Posterior vena cava (tissue), 2 donors: ENCODE results near the gene CTIF. TPM values are rescaled to one million over a fixed set of nuclear protein-coding genes. Genes with fewer than 3 reads are reported as not detected.
A peak's percentile ranks its signal among the peaks of the same experiment; 100 is the strongest.

Experiments
- DNase-seq: peaks from one replicate; pipeline ENCODE4 v3.0.0-alpha.2; 2020; ENCODE audit warnings: low spot score
- intact Hi-C, 2 donors: fragments of 100-400 bp; cut with DNase I; formaldehyde crosslinking; loops; one replicate each; pipeline versions ENCODE4 v1.14.1 to v1.14.2; 2022 to 2023
- microRNA-seq, 2 donors: library from miRNA; unstranded; fragments of <30 nt; microRNA quantifications; one replicate each; pipeline ENCODE4 v1.2.0, GENCODE V29; 2020 to 2021; ENCODE audit warnings: borderline microRNAs expressed in 2 of 2
- total RNA-seq, 2 donors: library from RNA; stranded (reverse); fragmentation: NEBNext Ultra II Directional; extraction: Animal tissue kit (Norgen Biotek cat#: 25700); gene quantifications; one replicate each; pipeline ENCODE4 v1.2.1, GENCODE V29; 2021
- donor health status: DM: yes; HTN: yes; CAD: no.
- donor health status: DM: yes; HTN: yes; CAD: no.

The CTIF gene
- total RNA-seq, 2 donors from 2014 or later = 87.8 to 116 TPM

GRCh38 chr18:48902856-48903601 is 364.2 kb downstream of the CTIF start:
- peak; percentile 94 for DNase-seq
- intact Hi-C loops = no loop called here

DNA sequence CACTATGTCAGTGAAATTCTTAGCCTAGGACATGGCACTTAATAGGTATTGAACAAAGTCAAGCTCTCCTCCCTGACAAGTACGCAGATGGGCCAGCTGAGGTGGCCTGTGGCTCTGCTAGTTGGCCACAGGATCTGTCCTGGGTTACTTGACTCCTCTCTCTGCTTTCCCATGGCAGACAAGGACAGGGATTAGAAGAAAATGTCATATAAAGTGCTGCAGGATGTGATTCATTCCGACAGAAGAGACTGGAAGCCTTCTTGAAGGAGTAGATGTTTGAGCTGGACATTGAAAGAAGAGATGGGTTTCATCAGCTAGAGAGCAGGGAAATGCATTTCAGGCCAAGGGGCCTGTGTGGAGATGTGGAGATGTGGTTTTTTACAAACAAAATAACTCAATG is 365.3 kb downstream of the CTIF start:
- DNase-seq = no peak
- intact Hi-C loops = no loop called here

DNA sequence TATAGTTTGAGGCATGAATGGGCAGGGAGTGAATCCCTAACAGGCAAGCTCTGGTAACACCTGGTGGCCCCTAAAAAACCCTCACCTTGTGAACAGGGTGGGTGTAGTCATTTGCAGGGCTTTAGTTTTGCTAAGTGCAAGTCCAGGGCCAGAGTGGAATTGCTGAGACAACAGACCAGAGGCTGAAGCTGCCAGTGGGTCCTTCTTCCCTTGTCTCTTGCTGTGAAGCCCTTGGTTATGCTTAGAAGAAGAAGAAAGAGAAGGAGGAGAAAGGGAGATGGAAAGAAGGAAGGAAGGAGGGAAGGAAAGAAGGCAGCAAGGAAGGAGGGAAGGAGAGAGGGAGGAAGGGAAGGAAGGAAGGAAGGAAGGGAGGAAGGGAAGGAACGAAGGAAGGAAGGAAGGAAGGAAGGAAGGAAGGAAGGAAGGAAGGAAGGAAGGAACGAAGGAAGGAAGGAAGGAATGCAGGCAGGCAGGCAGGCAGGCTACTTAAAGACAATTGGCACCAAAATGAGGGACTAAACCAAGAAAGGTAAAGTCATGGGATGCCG is 366.1 kb downstream of the CTIF start:
- intact Hi-C loops = no loop called here
- DNase-seq = no peak

GRCh38 chr18:48905513-48905912 is 366.7 kb downstream of the CTIF start:
- DNase-seq = no peak
- intact Hi-C loops = no loop called here

- DNase-seq = peak; percentile 2
- intact Hi-C loops = no loop called here
Measured at GRCh38 chr18:48908916-48909315, 370.1 kb downstream of the CTIF start.

DNA sequence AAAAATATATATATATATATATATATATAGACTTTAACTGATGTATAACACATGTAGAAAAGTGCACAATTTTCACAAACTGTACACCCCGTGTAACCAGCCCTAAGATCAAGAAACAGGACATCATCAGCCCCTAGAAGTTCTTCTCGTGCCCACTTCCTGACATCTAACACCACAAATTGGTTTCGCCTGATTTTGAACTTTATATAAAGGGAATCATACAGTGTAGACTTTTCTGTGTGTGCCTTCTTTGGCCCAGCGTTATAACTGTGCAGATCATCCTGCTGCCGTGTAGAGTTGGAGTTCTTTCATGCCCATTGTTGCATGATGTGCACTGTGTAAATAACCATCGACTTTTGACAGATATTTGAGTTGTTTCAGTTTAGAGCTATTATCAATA is 370.9 kb downstream of the CTIF start:
- no peak for DNase-seq
- intact Hi-C loops = no loop called here

DNA sequence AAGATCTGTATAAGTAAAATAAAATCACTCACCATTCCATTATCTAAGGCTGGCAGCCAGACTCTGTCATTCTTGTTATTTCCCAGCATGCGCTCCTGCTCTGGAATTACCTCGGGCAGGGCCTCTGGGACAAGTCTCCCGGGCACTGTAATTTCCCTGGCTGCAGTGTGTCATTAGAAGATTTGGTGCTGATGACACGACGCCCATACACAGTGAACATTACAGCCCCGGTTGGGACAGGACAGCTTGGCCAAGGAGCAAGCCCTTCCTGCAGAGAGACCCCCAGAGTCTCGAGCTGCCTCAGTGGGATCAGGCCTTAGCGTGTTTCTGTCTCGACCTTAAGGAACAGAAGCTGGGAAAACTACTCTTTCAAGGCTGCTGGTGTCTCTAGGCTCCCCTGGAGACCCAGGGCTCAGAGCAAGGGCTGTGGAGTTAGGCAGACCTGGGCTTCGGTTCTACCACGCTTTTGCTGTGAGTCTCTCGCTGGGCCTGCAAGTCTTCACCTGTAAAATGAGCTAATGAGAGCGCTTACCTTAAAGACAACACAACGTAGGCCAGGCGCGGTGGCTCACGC is 372.2 kb downstream of the CTIF start:
- DNase-seq = peak; percentile 29
- intact Hi-C loops = no loop called here

Small RNA genes lying within 50 kb of the gene (microRNA-seq; reads per million reads assigned to microRNA genes)
- 0.52 to 0.97 reads per million in 2 donors for gene MIR4743

Other genes with a start within 250 kb of the CTIF start
- 10 to 100 TPM; 11.0 to 14.8 TPM for gene ZBTB7C, start 129.6 kb upstream of the CTIF start, total RNA-seq